LNCAP (cell line): ENCODE results near the gene PRSS21.

Experiments used
- TF ChIP-seq, protein P1 (sequence below): fragments of 450-650 bp; IDR thresholded peaks from 2 replicates; pipeline ENCODE4 v1.5.1; 2017; ENCODE audit warnings: mild to moderate bottlenecking

PRSS21 gene

DNA sequence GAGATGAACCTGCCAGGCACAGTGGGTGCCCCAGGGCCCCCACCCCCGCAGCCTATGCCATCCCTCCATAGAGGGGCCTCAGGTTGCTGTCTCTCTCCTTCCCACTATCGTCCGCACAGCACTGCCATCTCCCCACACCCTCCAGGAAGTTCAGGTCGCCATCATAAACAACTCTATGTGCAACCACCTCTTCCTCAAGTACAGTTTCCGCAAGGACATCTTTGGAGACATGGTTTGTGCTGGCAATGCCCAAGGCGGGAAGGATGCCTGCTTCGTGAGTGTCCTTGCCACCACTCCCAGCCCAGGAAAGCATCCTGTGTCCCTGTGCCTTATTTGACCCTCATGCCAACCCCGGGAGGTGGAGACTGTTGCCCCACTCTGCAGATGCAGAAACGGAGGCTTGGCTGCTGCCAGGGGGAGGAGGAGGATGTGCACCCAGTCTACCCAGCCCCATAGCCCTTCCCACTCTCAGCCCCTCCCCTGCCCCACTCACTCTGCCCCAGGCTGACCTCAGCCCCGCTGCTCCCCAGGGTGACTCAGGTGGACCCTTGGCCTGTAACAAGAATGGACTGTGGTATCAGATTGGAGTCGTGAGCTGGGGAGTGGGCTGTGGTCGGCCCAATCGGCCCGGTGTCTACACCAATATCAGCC, 3.9 kb downstream of the PRSS21 start:
- TF ChIP-seq, protein P1, sequence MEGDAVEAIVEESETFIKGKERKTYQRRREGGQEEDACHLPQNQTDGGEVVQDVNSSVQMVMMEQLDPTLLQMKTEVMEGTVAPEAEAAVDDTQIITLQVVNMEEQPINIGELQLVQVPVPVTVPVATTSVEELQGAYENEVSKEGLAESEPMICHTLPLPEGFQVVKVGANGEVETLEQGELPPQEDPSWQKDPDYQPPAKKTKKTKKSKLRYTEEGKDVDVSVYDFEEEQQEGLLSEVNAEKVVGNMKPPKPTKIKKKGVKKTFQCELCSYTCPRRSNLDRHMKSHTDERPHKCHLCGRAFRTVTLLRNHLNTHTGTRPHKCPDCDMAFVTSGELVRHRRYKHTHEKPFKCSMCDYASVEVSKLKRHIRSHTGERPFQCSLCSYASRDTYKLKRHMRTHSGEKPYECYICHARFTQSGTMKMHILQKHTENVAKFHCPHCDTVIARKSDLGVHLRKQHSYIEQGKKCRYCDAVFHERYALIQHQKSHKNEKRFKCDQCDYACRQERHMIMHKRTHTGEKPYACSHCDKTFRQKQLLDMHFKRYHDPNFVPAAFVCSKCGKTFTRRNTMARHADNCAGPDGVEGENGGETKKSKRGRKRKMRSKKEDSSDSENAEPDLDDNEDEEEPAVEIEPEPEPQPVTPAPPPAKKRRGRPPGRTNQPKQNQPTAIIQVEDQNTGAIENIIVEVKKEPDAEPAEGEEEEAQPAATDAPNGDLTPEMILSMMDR, result no peak

DNA sequence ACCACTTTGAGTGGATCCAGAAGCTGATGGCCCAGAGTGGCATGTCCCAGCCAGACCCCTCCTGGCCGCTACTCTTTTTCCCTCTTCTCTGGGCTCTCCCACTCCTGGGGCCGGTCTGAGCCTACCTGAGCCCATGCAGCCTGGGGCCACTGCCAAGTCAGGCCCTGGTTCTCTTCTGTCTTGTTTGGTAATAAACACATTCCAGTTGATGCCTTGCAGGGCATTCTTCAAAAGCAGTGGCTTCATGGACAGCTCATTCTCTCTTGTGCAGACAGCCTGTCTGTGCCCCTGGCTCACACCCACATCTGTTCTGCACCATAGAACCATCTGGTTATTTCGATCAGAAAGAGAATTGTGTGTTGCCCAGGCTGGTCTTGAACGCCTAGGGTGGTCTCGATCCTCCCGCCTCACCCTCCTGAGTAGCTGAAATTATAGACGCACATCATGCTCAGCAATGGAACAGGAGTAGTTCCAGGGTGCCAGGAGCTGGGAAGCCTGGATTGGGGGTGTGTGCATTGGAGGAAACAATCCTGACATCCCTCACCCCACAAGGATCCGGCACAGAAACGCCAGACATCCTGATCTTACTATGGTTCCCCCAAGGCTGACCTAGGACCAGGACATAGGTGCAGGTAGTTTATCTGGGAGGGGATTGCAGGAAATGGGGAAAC, 4.6 kb downstream of the PRSS21 start:
- TF ChIP-seq, protein P1, result no peak

DNA sequence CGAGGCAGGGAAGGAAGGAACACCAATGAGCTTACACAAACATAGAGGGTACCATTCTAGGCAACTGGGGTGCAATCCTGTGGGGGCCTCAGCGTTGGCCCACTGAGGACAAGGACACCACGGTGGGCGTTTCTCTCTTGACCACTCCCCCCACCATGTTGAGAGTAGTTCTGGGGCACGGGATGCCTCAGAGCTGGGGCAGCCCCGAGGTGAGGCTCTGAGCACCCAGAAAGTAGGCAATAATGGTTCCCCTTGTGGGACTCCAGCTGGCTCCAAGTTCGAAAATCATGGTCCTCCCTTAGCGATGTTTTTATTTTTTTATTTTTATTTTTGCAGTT, 5.1 kb downstream of the PRSS21 start:
- TF ChIP-seq, protein P1, result no peak

DNA sequence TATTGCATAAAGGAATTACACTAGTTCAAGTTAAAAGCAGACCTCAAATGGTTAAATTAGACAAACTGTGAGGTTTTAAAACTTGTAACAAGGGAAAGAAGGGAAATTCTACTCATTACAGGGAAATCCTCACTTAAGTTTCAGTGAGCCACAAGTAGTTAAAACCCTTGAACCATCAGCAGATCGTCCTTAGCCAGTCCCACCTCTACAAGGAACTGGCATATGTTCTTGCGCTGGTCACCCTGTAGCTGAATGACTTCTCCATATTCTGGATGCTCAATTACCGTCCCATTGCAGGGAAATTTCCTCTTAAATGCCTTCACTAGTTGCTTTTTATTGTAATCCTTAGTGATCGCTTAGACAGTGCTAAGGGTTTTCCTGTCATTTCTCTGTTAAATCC, 5.5 kb downstream of the PRSS21 start:
- TF ChIP-seq, protein P1, result no peak

DNA sequence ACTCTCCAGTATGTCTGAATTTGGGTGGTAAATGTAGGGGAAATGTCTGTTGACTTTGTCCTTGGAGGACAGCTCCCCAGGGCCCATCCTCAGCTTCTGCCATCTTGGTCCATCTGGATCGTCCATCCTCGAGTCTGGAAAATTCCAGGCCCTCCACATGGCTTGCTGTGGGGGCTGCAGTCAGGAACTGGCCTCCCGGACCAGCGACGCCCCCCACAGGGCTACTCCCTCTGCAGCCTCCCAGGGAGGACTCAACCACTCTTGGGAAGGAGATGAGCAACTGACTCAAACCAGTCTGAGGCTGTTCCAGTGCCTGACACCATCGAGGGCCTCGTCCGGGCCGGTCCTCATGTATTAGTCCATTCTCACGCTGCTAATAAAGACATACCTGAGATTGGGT, 7.6 kb downstream of the PRSS21 start:
- TF ChIP-seq, protein P1, result no peak

DNA sequence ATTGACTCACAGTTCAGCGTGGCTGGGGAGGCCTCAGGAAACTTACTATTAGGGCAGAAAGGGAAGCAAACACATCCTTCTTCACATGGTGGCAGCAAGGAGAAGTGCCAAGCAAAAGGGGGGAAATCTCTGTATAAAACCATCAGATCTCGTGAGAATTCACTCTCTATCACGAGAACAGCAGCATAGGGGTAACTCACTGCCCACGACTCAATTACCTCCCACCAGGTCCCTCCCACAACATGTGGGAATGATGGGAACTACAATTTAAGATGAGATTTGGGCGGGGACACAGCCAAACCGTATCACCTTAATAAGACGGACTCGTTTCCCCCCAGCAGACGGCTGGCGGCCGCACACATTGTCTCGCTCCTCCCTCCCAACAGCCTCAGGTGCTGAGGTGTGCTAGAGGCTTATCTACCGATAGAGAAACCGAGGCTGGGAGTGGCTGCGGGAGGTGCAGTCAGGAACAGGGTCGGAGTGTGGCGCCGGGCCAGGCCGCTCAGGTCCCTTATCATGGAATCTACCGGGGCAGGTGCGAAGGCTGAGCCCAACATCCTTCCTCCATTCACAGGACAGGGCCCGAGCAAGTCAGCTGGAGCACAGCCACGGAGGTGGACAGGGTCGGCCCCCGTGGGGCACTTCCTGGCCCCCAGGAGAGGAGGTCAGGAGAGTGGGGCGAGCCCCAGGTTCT, 8.2 kb downstream of the PRSS21 start:
- TF ChIP-seq, protein P1, result no peak

DNA sequence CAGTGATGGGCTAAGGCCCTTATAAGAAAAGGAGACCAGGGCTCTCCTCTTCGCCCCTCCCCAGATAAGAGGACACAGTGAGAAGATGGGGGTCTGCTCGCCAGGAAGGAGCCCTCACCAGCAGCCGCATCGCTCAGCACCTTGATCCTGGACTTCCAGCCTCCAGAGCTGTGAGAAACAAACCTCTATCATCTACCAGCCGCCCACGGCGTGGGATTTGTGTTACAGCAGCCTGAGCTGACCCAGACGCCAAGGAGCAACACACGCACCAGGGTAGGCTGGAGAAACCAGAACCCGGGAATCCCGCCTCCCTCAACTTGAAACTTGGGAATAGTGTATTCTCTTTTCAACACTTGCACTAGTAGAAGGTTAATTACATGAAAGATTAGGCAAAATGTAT, 8.9 kb downstream of the PRSS21 start:
- TF ChIP-seq, protein P1, result no peak
